ENCODE measurements around the gene FBXL5. TPM values are rescaled to one million over a fixed set of nuclear protein-coding genes. Genes with fewer than 3 reads are reported as not detected.

The FBXL5 gene
- total RNA-seq: 10 to 100 TPM; 44.5 to 74.9 (median 57.9) TPM

GRCh38 chr4:15655223-15656037 lies at the start of gene FBXL5:
TSS of gene FBXL5 (minus strand) at chr4:15655357. CDS start at chr4:15655287, 70 bp downstream.
- H3K27ac ChIP-seq: peak within 1 kb of the TSS; percentile 96 to 98
- peak within 1 kb of the TSS; percentile 63 to 92 (median 79) for H3K4me3 ChIP-seq
- WGBS, 10 experiments: 0 to 9% (median 0%) methylated on average over 2 to 15 of the region's 85 CpGs; no CpG with 5 or more reads in 6 of the 10 experiments
- in situ Hi-C loops (cut with MboI; ENCODE audit: low pct_unique_long_range_greater_than_20kb in 2 of 9, low sequenced_read_pairs in 9 of 9, unreplicated experiment in 9 of 9): no loop called here
- ATAC-seq (replicated peaks in 6 of 8): peak; percentile 65 to 88 (median 84)
- H3K4me1 ChIP-seq (replicated peaks in 1 of 2): peaks cover 13 to 39% of the 10 kb centered on the region in 2 donors

GRCh38 chr4:15704129-15704528 lies 49.0 kb upstream of the FBXL5 start:
- in situ Hi-C loops (cut with MboI; ENCODE audit: low pct_unique_long_range_greater_than_20kb in 2 of 9, low sequenced_read_pairs in 9 of 9, unreplicated experiment in 9 of 9): no loop called here
- ATAC-seq (replicated peaks in 6 of 8): no peak
- Histone ChIP-seq H3K27ac (no peak overlapping the region), H3K4me1 (replicated peaks in 1 of 2) (no peaks in the 10 kb centered on the region), H3K4me3 (no peak overlapping the region)

GRCh38 chr4:15703439-15703838 lies 48.3 kb upstream of the FBXL5 start:
- in situ Hi-C loops (cut with MboI; ENCODE audit: low pct_unique_long_range_greater_than_20kb in 2 of 9, low sequenced_read_pairs in 9 of 9, unreplicated experiment in 9 of 9): no loop called here

GRCh38 chr4:15702941-15703403 lies 47.8 kb upstream of the FBXL5 start, which contains the start of gene BST1:
TSS of gene BST1 (plus strand) at chr4:15703065. CDS start at chr4:15703145, 80 bp downstream.
- in situ Hi-C loops (cut with MboI; ENCODE audit: low pct_unique_long_range_greater_than_20kb in 2 of 9, low sequenced_read_pairs in 9 of 9, unreplicated experiment in 9 of 9): no loop called here
- 30 to 80% (median 36%) methylated on average over 1 to 8 of the region's 43 CpGs; no CpG with 5 or more reads in 7 of the 10 experiments for WGBS, 10 experiments
- Histone ChIP-seq H3K27ac (no peak within 1 kb of the TSS), H3K4me1 (replicated peaks in 1 of 2) (no peaks in the 10 kb centered on the region), H3K4me3 (peak within 1 kb of the TSS in 3 of 5 donors; percentile 9 to 16 (median 13))
- peak in 7 of 8 experiments; percentile 22 to 62 (median 42) for ATAC-seq (replicated peaks in 6 of 8)

More at GRCh38 chr4:15703439-15703838, 48.3 kb upstream of the FBXL5 start:
- Histone ChIP-seq H3K4me1 (replicated peaks in 1 of 2) (no peaks in the 10 kb centered on the region), H3K27ac (no peak overlapping the region), H3K4me3 (no peak overlapping the region)
- no CpG with 5 or more reads among the region's 11 CpGs for WGBS, 10 experiments
- ATAC-seq (replicated peaks in 6 of 8): no peak

GRCh38 chr4:15696866-15697265 lies 41.7 kb upstream of the FBXL5 start:
- WGBS, 10 experiments: 100% methylated on average over 1 of the region's 1 CpG; no CpG with 5 or more reads in 4 of the 10 experiments
- ATAC-seq (replicated peaks in 6 of 8): no peak
- H3K4me1 ChIP-seq (replicated peaks in 1 of 2): no peaks in the 10 kb centered on the region
- in situ Hi-C loops (cut with MboI; ENCODE audit: low pct_unique_long_range_greater_than_20kb in 2 of 9, low sequenced_read_pairs in 9 of 9, unreplicated experiment in 9 of 9): no loop called here
- H3K27ac ChIP-seq: no peak overlapping the region
- H3K4me3 ChIP-seq: no peak overlapping the region

- Histone ChIP-seq H3K27ac (no peak overlapping the region), H3K4me1 (replicated peaks in 1 of 2) (no peaks in the 10 kb centered on the region), H3K4me3 (no peak overlapping the region)
- WGBS, 10 experiments: 0 to 85% (median 20%) methylated on average over 1 to 3 of the region's 3 CpGs; no CpG with 5 or more reads in 6 of the 10 experiments
- peak in 1 of 8 experiments; percentile 52 for ATAC-seq (replicated peaks in 6 of 8)
- in situ Hi-C loops (cut with MboI; ENCODE audit: low pct_unique_long_range_greater_than_20kb in 2 of 9, low sequenced_read_pairs in 9 of 9, unreplicated experiment in 9 of 9): no loop called here
These were observed 40.6 kb upstream of the FBXL5 start for GRCh38 chr4:15695729-15696128.

GRCh38 chr4:15695240-15695699 lies 40.1 kb upstream of the FBXL5 start:
- no peak overlapping the region for H3K27ac ChIP-seq
- no peak overlapping the region for H3K4me3 ChIP-seq
- in situ Hi-C loops (cut with MboI; ENCODE audit: low pct_unique_long_range_greater_than_20kb in 2 of 9, low sequenced_read_pairs in 9 of 9, unreplicated experiment in 9 of 9): no loop called here
- no peaks in the 10 kb centered on the region for H3K4me1 ChIP-seq (replicated peaks in 1 of 2)
- ATAC-seq (replicated peaks in 6 of 8): peak in 1 of 8 experiments; percentile 33
- WGBS, 10 experiments: 0 to 100% (median 76%) methylated on average over 1 to 9 of the region's 10 CpGs; no CpG with 5 or more reads in 3 of the 10 experiments

GRCh38 chr4:15694431-15694830 lies 39.3 kb upstream of the FBXL5 start:
- ATAC-seq (replicated peaks in 6 of 8): no peak
- H3K4me1 ChIP-seq (replicated peaks in 1 of 2): no peaks in the 10 kb centered on the region
- H3K4me3 ChIP-seq: no peak overlapping the region
- 77 to 100% (median 84%) methylated on average over 1 to 4 of the region's 4 CpGs for WGBS, 10 experiments
- H3K27ac ChIP-seq: no peak overlapping the region
- in situ Hi-C loops (cut with MboI; ENCODE audit: low pct_unique_long_range_greater_than_20kb in 2 of 9, low sequenced_read_pairs in 9 of 9, unreplicated experiment in 9 of 9): no loop called here

GRCh38 chr4:15692602-15693001 lies 37.4 kb upstream of the FBXL5 start:
- 57 to 100% (median 95%) methylated on average over 1 to 2 of the region's 2 CpGs; no CpG with 5 or more reads in 3 of the 10 experiments for WGBS, 10 experiments
- in situ Hi-C loops (cut with MboI; ENCODE audit: low pct_unique_long_range_greater_than_20kb in 2 of 9, low sequenced_read_pairs in 9 of 9, unreplicated experiment in 9 of 9): no loop called here
- Histone ChIP-seq H3K4me3 (no peak overlapping the region), H3K27ac (no peak overlapping the region), H3K4me1 (replicated peaks in 1 of 2) (no peaks in the 10 kb centered on the region)
- ATAC-seq (replicated peaks in 6 of 8): no peak

- Histone ChIP-seq H3K4me3 (no peak overlapping the region), H3K27ac (no peak overlapping the region), H3K4me1 (replicated peaks in 1 of 2) (no peaks in the 10 kb centered on the region)
- 38 to 100% (median 92%) methylated on average over 1 to 3 of the region's 3 CpGs; no CpG with 5 or more reads in 1 of the 10 experiments for WGBS, 10 experiments
- in situ Hi-C loops (cut with MboI; ENCODE audit: low pct_unique_long_range_greater_than_20kb in 2 of 9, low sequenced_read_pairs in 9 of 9, unreplicated experiment in 9 of 9): no loop called here
- peak; percentile 19 to 73 (median 38) for ATAC-seq (replicated peaks in 6 of 8)
These were observed 36.4 kb upstream of the FBXL5 start for GRCh38 chr4:15691346-15692135.

- 18 to 100% (median 80%) methylated on average over 1 to 7 of the region's 7 CpGs for WGBS, 10 experiments
- H3K27ac ChIP-seq: no peak overlapping the region
- in situ Hi-C loops (cut with MboI; ENCODE audit: low pct_unique_long_range_greater_than_20kb in 2 of 9, low sequenced_read_pairs in 9 of 9, unreplicated experiment in 9 of 9): no loop called here
- no peak overlapping the region for H3K4me3 ChIP-seq
- peak in 5 of 8 experiments; percentile 59 to 91 (median 67) for ATAC-seq (replicated peaks in 6 of 8)
- peaks cover 0 to 3% of the 10 kb centered on the region in 2 donors for H3K4me1 ChIP-seq (replicated peaks in 1 of 2)
These were observed 35.1 kb upstream of the FBXL5 start for GRCh38 chr4:15690020-15690809.

- peaks cover 0 to 6% of the 10 kb centered on the region in 2 donors for H3K4me1 ChIP-seq (replicated peaks in 1 of 2)
- no peak overlapping the region for H3K4me3 ChIP-seq
- in situ Hi-C loops (cut with MboI; ENCODE audit: low pct_unique_long_range_greater_than_20kb in 2 of 9, low sequenced_read_pairs in 9 of 9, unreplicated experiment in 9 of 9): no loop called here
- H3K27ac ChIP-seq: no peak overlapping the region
- WGBS, 10 experiments: 75 to 100% (median 93%) methylated on average over 1 to 2 of the region's 2 CpGs; no CpG with 5 or more reads in 1 of the 10 experiments
- no peak for ATAC-seq (replicated peaks in 6 of 8)
These were observed 34.4 kb upstream of the FBXL5 start for GRCh38 chr4:15689540-15689939.
